GOT3 (cell line): Measurements from ENCODE around the gene CTR9.

Source experiments
- DNase-seq: peaks from one replicate; lab custom pipeline; 2025; ENCODE audit warnings: mixed read lengths; lab: John Stamatoyannopoulos, UW

The CTR9 gene

DNA sequence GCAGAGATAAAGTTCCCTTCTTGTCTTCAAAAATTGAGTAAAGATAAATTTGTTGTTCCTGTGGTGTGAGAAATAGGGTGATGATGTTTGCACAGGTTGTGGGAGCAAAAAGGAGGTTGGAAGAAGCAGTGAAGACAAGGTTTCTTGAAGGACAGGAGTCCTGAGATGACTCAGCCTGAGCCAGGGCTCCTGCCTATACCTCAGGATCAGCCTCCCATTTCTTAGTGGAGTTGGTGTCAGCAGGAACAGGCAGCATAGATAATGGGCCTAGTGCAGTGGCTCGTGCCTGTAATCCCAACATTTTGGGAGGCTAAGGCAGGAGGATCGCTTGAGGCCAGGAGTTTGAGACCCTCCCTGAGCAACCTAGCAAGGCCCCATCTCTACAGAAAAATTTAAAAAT lies 29.0 kb downstream of the CTR9 start:
- DNase-seq, result no peak

DNA sequence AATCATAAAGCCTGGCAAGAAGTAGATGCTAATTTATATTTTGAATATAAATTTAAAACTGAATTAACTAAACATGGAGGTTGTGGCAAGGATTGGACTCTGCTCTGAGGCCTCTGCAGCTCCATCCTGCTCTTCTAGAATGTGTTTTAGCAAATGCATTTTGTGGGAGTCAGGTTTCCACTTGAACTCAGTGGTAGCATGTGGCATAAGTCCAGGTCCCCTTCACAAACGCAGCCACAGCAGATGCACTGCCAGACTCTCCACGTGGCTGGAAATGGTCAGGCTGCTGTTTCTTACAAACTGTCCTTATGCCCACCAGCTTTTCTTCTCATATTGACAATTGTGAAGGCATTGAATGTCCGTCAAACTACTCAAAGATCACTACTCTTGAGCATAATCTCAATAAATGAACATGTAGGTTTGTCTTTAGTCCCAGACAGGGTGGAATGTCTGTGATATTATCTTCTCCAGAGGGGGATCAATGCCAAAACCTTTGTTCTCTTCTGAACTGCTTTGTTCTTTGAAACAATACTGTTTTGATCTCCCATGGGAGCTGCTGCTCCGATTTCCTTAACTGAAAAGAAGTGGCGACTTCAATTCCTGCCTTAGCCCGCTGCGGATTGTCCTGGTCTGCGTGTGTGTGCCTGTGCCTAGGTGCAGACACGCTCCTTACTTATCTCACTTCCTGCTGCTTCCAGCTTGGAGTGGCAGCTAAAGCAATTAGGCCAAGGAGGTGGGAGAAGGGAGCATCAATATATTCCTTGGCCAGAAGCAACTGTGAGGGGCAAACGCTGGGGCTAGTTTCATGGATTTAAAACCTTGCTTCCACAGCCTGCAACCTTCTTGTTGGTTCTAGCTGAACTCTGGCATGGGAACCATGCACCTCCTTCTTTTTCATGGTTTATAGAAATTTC lies 33.4 kb downstream of the CTR9 start:
- no peak for DNase-seq

DNA sequence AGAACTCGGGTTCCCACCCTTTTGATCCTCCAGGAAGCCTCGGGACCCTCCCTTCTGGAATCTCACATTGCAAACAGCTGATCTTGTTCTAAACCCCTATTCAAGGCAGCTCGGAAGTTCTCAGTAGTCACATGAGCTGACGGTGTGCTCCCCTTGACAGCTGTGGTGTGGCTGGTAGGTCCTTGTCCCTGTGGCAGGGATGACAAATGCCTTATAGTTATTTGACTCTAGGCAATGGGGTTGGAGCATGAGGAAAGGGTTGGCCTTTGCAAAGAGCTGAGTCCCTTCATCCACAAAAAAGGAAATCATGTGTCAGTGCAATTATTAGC lies 34.1 kb downstream of the CTR9 start:
- no peak for DNase-seq

DNA sequence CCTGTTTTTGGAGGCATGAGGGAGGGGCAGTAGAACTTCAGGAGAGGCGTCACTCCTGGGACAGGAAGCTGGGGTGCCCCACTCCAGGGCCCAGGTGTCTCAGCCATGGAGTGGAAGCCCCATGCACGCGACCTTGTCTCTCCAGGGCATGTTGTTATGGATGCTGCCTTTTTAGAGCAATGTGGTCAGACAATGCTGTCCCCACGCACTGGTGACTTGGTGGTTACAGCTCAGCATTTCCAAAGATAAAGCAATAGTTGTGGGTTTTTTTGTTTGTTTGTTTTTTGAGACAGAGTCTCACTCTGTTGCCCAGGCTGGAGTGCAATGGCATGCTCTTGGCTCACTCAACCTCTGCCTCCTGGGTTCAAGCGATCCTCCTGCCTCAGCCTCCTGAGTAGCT lies 35.4 kb downstream of the CTR9 start:
- DNase-seq, result no peak

DNA sequence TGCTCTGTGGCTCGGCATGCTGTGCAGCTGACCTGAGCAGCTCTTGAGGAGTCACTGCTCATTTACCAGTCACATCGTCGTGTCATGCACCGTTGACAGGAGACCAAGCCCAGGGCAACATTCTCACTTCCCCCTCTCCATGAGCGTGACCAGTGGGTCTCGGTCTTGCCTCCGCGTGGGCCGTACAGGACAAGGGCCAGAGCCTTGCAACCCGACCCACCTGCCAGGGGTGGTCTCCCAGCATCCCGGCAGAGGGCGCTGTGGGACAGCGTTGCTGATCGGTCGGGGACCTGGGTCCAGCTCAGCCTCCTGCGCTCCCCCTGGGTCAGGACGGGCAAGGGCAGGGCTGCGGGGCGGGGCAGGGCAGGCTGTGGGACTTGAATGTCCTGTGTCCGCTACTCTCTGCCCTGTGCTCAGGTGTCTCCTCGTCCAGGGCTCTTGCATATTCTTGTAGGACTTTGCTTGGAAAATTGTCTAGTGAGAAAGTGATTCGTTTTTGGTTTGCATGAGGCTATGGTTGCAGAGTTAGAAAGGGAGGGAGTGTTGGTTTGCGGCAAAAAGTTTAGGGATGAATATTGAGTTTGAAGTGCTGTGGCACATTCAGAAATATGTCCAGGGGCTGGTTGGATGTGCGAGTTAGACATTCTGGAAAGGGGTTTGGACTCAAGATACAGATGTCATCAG lies 41.5 kb downstream of the CTR9 start:
- DNase-seq, result no peak

DNA sequence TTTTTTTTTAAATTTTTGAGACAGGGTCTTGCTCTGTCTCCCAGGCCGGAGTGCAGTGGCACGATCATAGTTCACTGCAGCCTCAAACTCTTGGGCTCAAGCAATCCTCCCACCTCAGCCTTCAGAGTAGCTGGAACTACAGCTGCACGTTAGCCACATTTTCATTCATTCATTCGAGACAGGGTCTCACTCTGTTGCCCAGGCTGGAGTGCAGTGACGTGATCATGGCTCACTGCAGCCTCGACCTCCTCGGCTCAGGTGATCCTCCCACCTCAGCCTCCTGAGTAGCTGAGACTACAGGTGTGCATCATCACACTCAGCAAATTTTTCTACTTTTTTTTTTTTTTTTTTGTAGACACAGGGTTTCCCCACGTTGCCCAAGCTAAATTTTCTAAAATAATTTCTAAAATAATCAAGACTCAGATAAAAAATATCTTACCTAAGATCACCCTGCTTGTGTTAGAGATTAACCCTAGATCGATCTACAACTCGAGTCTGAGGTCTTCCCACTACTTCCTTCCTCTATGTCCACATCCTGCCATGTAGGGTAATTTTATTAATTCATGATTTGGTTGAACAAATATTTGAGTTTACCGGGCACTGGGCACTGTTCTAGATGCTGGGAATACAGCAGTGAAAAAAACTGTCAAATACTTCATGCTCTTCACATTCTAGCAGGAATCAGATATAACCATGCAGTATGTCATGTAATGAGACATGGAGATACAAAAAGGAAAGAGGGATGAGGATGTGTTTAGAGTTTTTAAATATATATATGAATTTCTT lies 42.6 kb downstream of the CTR9 start:
- no peak for DNase-seq

DNA sequence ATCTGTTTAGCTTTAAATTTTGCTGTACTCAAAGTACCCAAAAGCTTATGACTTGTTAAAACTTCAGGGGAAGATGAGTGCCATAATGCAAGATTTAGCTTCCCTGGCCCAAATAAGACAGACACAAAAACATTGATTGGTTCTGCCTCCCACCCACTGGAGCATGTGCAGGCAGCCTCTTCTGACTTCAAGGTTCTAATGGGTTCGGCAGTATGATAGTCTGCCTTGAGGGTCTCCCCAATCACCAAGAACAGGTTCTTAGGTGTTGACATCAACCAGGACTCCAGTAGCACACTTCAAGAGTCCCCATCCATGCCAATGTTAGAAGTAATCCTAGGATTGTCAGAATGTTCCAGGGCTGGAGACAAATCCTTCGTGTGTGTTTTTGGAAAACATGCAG lies 45.1 kb downstream of the CTR9 start:
- no peak for DNase-seq

DNA sequence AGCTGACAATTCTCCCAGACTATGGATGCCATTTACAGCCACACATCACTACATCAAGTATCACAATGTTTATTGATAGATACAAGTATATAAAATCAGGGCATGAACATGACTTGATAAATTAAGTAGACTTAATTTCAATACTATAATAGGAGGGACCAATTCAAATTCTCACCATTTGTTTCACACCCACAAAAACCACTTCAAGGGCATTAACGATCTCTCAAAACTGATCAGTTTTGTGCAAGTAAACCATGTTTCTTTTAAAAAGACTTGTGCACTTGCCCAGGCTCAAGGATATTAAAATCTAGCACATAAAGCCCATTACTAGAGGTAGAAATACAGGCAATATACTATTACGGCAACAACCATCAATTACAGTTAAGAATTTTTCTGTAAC lies 46.0 kb downstream of the CTR9 start:
- no peak for DNase-seq

DNA sequence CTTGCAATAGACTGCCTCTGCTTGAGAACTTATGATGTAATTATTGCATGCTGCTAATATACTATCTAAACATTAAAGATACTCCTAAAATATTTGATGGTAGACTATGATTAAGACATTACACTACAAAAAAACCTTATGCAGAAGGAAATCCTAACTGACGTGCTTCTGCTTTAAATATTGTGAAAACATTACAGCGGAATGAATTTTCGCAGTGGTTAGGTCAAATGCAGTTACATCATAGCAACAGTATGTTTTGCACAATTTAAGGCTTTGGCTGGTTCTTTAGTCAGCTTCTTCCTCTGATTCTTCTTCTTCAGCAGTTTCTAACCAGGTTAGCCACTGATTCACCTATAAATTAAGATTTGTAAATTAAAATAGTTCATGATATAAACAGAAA lies 46.5 kb downstream of the CTR9 start:
- DNase-seq, result no peak

DNA sequence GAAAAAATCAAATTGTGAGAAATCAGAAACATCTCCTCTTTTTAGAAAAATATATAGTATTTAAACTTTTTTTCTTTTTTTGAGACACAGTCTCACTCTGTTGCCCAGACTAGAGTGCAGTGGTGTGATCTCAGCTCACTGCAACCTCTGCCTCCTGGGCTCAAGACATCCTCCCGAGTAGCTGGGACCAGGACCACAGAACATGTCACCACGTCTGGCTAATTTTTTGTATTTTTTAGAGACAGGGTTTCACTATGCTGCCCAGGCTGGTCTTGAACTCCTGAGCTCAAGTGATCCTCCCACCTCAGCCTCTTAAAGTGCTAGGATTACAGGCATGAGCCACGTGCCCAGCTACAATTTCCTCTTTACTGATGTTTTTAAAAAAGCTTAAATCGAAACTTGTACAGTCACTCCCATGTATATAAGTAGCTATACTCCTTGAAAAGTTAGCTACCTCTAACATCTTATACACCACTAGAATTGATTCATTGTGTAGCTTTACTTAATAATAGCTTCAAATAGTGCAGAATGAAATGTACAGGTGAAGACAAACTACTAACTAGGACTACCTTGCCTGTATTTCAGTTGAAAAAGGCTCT lies 47.4 kb downstream of the CTR9 start:
- DNase-seq, result no peak

DNA sequence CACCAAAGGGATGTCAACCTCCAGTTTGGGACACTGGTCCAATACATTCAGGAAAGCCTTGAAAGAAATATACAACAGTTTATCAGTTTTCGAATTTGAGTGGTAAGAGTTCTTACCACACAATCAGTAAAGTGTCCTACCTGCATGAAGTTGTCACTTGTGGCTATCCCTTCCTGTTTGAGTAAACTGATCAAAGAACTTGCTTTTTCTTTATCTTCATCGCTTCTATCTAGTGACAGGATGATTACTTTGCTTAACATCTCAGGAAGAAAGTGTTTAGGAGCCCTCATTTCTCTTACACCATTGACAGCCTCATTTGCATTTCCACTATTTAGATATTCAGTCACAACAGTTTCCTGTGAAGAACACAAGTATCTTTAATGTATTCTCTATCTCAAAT lies 49.2 kb downstream of the CTR9 start:
- no peak for DNase-seq

DNA sequence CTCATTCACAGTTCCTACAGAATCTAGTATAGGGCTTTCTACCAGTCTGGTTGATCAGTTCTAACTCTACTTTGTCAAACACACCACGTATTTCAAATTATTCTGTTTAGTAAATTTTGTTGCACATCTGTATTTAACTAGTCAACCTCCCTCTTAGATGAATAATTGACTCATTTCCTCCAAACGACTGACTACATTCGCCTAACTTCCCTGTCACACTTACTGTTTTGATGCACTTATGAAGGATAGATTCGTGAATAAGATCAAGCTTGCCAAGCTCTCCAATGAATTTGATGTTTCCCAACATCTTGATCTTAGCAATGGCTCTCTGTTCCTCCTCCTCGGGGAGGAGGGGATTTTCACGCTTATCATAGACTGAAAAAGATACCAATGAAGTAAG lies 52.6 kb downstream of the CTR9 start:
- no peak for DNase-seq

DNA sequence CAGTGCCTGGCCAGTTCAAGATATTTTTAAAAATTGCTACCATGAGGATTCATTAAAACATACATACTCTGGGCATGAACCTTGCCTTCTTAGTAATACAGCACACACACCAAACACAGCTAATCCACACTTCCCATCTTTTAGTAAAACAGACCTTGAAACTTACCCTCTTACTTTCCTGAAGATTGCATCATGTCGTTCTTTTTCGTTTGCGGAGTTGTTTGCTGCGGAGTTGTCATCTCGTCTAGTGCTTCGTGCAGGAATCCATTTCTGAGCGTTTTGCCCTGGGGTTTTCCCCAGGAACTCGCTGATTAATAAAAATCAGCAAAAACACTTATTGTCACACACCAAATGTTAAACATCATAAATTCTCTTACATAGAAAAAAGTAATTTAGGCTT lies 54.7 kb downstream of the CTR9 start:
- no peak for DNase-seq

DNA sequence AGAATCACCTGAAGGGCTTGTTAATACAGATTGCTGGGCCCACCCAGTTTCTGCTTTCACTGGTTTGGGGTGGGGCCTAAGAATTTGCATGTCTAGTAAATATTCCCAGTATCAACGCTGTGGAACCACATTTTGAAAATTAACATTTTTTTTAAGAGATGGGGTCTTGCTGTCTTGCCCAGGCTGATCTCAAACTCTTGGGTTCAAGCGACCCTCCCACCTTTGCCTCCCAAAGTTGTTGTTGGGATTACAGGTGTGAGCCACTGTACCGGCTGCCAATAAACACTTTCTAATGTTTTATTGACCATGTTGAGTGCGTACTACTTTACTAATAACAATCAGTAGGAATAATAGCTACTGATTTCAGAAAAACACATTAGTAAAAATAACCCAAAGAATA lies 55.2 kb downstream of the CTR9 start:
- no peak for DNase-seq

DNA sequence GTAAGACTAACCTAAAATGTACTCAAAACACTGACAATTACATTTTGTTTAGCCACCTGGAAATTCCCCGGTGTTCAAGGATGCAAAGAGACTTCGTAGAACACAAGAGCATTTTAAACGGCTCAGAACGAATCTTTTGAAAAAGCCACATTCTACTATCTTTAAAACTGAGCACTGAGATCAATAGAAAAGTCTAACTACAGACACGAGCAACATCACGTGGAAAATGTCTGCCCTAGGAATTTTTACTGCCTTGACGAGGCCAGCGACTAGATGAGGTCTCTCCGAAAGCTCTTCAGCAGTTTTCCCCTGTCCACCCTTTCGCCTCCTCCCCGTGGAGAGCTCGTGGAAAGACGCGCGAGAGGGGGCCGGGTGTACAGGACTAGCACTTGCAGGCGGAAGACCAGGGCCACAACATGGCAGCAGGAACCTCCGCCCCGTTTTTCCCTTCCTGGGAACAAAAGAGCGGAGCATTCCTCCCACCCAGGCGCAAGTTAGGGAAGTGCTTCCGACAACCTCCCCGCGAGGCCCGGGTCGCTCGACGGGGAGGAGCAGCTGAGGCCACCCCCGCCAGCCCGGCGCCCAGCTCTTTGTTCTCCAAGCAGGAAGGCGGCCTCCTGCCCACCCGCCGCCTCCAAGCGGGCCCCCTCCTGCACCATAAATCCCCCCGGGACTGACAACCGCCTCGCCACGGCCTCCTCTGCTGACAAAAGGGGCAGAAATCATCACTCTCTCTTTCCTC lies 56.6 kb downstream of the CTR9 start:
- no peak for DNase-seq

DNA sequence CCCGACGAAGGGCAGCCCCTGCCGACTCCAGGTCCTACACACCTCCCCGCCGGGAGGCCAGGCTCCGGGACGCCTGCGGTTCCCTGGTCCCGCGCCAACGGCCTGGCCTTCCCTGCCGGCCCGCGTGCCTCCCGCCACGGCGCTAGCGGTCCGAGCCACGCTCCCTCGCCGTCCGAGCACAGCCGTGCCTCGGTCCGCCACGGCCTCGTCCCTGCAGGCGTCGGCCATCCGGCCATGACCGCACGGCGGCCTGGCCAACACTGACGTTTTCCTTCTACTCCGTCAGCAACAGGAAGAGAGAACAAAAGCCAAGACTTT lies 57.1 kb downstream of the CTR9 start:
- DNase-seq, result no peak

DNA sequence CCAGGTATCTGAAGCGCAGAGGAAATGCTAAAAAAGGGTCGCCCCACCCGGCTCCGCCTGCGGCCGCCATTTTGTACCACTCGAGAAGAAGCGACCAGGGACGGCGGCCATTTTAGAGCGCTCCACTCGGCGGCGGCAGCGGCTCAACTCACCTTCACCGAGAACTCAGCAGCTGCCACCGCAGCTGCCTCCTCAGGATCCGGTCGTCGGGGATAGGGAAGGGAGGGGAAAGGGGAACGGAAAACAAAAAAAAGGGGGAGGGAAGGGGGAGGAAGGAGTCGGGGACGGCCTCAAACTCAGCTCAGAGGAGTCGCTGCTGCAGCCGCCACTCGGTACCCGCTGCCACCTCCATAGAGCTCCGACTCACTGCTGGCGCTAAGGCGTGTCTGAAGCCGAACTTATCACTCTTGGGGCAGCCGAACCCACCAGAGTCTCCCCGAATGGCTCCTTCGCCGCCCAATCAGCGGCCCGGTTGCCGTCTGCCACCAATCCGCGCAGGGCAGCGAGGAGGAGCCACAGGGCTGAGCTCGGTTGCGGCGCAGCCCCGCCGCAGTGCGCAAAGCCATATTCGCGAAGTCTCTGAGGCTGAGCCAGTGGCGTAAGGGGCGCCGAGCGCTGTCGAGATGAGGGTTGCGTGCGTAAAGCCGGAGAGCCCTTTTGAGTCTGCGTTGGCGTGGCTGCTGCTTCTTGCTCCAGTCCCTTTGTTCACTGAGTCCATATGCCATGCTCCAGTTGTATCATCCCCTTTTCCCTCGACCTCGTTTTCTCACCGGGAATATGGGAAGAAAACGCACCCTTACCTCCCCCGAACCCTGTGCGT lies 57.7 kb downstream of the CTR9 start, which contains the start of gene EIF4G2:
Gene EIF4G2 (minus strand): TSS at position 374 of the 820 bp plus-strand sequence.
- DNase-seq, result peak; percentile 83

DNA sequence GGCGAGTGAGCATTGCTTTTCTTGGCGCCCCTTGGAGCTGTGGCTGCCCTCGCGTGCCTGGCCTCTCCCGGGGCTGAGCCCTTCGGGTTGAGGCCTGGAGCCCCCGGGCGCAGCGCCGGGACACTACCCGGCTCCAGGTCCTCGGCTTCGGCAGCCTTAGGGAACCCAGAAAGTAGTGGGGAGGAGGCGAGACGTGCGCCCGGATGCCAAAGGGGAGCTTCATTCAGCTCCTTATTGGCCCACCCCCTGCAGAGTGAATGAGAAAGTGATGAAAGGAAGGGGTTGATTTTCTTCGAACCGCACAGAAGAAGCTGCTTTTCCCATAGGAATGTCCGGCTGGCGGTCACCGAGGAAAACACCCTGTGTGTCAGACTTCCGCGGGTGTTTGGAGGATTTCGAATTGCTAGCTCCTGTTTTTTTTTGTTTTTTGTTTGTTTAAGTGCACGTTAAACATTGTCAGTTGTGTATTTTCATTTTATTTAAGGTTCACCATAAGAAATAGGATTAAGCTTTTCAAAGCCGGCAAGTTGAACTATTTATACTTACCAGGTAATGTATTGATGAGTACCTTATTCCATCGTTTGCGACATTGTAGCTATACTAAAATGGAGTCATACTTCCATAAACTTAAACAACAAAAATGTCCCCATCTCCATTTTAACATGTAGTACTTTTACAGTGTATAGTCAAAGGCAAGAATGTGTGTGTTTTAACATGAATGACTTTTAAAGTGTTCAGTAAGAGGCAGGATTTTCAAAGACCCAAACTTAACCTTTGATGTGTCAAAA lies 58.5 kb downstream of the CTR9 start:
- DNase-seq, result no peak

DNA sequence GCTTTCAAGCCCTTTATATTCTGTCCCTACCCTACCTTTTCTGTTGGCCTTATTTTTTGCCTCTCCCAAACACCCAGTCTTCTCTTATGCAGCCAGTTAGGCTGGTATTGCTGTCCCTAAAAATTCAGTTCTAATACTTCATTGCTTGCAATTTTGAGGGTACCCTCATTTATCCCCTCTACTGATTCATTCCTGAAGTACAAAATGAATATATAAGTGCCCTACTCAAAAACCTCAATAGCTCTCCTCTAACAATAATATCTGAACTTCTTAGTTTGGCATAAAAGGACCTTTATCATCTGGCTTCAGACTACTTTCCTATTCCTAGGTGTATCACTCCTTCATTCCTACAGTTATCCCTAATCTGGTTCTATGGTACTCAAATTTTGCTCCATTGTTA lies 62.9 kb downstream of the CTR9 start:
- no peak for DNase-seq

DNA sequence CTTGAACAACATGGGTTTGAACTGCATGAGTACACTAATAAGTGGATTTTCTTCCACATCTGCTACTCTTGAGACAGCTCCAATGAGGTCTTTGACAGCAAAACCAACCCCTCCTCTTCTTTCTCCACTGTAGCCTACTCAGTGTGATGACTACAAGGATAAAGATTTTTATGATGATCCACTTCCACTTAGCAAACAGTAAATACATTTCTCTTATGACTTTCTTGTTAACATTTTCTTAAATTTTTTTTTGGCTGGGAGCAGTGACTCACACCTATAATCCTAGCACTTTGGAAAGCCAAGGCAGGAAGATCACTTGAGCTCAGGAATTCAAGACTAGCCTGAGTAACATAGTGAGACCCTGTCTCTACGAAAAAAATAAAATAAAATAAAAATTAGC lies 67.5 kb downstream of the CTR9 start:
- no peak for DNase-seq
